Germinal center (tissue), 1 donor: ENCODE measurements around the gene TM7SF3.
"Not testable (repeated sequence)": the region's sequence is repeated elsewhere in the genome, so short reads cannot be mapped to it uniquely, and the experiment has no call there.

Experiments
- DNase-seq: peaks from one replicate; pipeline ENCODE4 v3.0.0; 2012; ENCODE audit warnings: mixed read lengths, low spot score

The TM7SF3 gene

DNA sequence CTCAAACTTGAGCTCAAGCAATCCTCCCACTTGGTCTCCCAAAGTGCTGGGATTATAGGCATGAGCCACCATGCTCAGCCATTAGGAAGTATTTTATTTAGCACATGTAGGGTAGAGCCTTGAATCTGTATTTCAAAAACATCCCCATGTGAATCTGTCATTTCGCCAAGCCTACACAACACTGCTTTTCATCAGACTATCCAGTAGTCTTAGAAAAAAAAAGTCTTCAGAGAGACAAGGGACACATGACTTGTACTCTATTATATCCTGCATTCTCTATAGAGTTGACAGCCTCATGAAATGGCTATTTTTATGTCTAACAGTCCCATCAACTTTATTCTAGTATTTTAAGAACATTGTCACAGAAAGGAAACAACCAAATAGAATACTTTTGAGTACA, 35.4 kb downstream of the TM7SF3 start:
- no peak for DNase-seq

DNA sequence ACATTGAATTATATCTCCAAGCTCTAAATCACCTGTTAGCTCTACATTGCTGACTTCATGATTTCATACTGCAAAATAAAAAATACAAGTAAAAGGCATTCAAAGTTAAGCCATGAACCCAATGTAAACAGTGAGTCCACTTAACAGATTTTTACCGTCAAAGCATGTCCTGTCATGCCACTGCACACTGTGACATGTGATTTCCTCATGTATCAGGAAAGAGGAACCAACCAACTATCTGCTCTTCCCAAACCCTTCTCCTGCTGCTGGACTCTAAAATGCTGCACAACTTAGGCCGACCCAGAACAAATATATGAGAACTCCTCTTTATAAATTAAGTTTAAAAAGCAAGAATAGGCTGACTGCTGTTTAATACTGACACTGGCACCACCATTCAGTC, 37.5 kb downstream of the TM7SF3 start:
- DNase-seq = no peak

DNA sequence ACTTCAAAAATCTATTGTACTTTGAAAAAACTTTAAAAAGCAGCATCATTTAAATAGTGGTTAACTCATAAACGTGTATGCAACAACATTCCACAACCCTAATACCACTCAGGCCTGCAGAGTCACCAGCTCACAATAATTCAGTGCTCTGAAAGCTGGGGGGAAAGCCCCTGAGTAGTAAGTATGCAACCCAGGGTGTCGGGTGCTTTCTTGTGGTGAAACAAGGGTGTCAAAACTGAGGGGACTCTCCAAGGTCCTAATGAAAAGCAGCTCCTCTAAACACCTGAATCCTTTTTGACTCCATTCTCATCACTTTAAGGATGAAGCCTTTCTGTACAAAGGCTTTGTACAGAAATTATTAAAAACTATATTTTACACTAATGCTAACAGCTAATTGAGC, 42.2 kb downstream of the TM7SF3 start:
- peak; percentile 29 for DNase-seq

DNA sequence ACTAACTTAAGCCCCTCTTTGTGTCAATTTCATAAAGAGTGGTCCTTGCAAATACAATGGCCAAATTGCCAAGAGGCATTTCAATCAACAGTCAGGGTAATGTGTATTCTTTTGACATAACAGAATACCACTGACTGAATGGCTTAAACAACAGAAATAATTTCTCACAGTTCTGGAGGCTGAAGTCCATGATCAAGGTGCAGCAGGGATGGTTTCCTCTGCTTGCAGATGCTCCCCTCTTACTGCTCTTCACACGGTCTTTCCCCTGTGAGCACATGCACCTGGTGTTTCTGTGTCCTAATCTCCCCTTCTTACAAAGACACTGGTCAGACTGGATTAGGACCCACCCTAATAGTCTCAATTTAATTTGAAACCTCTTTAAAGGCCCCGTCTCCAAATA, 44.0 kb downstream of the TM7SF3 start:
- DNase-seq = no peak

DNA sequence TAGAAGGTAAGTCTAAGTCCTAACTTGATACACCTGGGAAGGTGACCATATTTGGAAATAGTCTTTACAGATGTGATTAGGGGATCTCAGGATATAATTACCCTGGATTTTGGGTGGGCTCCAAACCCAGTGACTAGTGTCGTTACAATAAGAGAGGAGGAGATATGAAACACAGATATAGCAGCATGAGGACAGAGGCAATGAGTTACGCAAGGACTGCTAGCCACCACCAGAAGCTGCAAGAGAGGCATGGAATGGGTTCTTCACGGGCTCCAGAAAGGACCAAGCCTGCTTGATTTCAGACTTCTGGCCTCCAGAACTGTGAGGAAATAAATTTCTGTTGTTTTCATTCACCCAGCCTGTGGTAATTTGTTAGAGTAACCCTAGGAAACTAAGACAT, 47.3 kb downstream of the TM7SF3 start:
- DNase-seq = no peak

DNA sequence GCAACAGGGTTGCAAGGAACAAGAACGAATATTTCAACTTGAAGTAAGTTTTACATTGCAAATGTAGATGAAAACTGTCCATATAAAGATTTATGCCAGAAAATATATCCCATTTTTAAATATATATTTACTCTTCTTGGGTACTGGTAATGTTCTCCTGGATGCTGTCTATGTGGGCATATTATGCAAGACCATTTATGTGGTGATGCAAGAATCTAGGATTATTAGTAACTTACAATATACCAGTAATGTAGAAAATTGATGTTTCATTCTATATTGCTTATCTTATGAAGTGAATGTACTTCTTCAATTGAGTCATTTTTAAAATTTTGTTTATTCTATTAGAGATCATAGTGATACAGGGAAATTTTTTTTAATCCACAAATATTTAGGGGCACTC, 50.8 kb downstream of the TM7SF3 start:
- DNase-seq = no peak

DNA sequence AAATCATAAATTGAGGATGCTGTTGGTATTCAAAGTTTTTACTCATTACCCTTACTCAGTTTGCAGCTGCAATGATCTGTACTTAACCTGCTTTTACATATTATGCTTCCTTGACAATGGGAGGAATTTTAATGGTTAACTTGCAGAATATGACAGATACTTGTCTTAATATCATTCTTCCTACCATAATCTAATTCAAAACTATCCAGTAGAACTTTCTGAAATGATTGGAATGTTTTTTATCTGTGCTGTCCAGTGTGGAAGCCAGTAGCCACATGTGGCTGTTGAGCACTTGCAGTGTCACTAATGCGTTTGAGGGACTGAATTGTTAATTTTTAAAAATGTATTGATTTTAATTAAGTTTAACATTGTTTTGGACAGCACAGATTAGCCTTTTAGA, 52.4 kb downstream of the TM7SF3 start:
- DNase-seq = no peak

DNA sequence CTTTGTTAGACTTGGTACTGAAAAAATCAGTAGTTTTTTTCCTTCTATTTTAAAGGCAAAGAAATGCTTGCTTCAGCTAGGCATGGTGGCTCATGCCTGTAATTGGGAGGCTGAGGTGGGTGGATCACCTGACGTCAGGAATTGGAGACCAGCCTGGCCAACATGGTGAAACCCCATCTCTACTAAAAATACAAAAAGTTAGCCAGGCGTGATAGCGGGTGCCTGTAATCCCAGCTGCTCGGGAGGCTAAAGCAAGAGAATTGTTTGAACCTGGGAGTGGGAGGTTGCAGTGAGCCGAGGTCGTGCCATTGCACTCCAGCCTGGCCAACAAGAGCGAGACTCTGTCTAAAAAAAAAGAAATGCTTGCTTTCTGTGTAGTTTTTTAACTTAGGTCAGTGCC, 52.8 kb downstream of the TM7SF3 start:
- DNase-seq = not testable (repeated sequence)

DNA sequence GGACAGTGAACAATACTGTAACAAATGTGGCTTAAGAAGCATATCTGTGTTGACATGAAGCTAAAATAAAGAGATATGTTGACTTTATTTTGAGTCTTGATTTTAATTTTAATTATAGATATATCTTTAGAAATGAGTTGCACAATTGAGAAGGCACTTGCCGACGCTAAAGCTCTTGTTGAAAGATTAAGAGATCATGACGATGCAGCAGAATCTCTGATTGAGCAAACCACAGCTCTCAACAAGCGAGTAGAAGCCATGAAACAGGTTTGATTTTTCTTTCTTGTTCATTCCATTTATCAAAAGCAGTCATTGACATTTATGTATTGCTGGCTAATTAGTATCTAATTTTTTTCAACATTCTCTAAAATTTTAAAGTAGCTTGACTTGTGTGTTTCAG, 60.2 kb downstream of the TM7SF3 start:
- no peak for DNase-seq

DNA sequence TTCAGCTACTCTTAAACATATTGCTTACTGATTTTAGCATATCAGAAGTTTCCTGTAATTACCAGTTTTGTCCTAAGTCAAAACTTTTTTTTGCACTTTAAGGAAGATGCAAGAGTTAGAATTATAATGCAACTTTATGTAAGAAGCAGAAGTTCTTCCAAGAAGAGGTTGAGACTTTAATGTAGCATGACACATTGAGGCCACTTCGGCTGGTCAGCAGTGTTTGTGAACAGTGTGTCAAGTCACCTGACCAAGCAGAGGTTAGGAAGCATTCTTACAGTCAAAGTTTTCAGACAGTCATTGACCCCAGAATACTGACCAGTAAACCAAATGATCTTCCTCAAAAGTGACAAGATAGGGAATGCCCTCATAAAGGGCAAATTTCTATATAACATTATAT, 60.7 kb downstream of the TM7SF3 start:
- DNase-seq = no peak

DNA sequence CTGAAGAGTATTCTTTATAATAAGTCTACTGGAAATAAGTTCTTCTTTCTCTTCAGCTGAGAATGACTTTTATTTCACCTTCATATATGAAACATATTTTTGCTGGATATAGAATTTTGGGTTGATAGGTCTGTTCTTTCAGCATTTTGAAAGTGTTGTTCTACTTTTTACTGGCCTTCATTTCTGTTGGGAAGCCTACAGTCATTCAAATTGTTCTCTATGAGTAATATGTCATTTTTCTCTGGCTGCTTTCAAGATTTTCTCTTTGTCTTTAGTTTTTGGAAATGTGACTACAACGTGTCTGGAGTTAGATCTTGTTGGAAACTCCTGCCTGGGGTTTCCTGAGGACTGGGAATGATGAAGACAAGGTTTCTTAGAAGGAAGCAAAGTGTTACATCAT, 65.9 kb downstream of the TM7SF3 start:
- DNase-seq = no peak

DNA sequence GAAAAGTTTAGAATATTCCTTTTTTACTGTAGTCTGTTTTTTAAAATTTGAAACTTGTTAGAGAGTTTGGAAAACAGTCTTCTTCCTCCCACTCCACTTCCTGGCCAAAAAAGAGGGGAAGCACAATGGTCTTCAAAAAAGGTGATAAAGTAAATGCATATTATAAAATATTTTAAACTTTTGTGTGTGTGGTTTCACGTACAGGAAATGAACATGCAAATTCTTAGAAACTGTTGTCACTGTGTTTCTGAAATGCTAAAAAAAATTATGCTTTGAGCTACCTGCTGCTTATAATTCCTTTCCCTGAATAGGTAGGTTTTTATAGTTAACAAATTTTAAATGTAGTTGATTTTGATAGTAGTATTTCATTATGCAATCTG, 73.0 kb downstream of the TM7SF3 start:
- peak; percentile 9 for DNase-seq

DNA sequence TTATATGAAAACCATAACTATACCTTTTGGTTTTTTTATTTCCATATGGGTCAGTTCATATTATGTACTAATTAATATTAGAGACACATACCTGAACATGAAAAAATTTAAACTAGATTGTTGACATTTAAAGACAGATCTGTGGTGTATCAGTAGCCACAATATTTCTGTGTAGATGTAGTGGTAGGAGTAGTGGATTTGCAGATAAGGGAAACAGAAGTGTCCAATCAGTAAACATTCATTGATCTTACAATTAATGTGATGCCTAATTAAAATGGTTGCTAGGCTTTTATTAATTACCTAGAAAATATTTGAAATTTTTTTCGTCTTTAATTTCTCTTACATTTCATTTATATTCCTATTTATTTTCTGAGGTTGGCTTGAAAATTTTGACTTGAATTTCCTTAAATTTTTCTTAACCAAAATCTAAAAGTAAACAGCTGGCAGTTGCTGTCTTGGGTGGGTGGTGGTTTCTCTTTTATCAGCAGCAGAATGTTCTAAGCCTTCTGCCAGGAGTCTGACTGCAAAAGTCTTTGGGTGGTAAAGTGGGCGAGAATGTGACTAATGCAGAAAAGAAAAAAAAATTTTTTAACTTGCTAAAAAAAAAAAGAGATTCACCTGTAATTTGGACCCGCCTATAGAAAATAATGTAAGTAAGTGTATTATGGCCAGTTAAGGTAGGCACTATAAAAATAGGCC, 73.5 kb downstream of the TM7SF3 start:
- DNase-seq = no peak

DNA sequence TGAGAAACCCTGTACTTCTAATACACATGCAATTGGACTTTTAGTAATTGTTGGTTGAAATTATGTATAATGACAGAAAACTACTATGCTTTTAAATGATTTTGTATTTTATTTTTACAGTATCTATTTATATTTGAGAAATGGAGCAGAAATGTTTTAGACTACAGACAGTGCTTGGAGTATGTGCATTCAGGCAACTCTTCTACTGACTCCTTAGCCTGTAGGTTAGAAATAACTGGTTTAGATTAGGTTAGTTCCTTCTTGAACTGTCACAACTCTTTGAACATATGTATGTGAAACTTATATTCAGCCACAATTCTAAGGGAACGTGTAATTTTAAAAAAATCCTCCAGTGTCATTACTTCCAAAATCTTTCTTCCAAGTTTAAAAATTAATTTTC, 74.2 kb downstream of the TM7SF3 start:
- DNase-seq = no peak

DNA sequence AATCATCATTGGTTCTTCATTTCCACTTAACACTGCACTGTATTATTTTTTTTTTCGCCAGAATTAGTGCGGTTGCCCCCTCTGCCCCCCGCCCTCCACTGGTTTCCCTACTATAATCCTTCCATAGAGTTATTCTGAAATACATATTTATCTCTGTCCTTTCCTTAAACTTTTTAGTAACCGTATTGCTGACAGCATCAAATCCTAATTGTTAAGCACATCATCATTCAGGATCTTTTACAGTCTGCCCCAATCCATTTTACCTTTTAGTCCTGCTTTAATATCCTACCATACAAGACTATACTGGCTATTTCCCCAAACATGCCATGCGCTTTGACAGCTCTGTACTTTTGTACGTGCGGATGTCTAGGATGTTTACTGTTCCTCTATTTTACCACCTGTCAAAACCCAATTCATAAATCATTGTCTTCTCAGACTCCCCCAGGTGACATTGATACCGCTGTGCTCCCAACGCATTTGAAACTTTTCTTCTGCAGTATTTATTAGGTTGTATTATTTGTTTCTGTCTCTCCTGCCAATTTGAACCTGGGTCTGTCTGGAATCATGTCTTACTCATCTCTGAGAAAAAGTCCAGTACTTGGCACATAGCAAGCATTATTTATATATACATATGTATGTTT, 74.9 kb downstream of the TM7SF3 start:
- DNase-seq = peak; percentile 15

DNA sequence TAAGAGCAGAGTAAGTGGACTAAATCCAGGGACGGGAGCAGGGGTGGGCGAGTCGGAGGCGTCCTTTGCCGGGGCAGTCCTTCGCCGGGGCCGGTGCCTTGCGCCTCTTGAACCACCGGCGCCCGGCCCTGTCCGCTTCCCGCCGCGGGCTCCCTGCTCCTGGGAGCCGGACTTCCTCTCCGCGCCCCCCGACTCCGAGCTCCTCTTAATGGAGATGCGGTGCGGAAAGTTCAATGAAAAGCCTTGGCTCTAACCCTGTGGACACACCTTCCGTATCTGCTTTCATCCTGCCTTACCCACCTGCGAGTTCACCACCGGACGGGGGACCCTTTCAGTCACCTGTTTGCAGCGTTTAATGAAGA, 75.5 kb downstream of the TM7SF3 start:
- DNase-seq = peak; percentile 27

DNA sequence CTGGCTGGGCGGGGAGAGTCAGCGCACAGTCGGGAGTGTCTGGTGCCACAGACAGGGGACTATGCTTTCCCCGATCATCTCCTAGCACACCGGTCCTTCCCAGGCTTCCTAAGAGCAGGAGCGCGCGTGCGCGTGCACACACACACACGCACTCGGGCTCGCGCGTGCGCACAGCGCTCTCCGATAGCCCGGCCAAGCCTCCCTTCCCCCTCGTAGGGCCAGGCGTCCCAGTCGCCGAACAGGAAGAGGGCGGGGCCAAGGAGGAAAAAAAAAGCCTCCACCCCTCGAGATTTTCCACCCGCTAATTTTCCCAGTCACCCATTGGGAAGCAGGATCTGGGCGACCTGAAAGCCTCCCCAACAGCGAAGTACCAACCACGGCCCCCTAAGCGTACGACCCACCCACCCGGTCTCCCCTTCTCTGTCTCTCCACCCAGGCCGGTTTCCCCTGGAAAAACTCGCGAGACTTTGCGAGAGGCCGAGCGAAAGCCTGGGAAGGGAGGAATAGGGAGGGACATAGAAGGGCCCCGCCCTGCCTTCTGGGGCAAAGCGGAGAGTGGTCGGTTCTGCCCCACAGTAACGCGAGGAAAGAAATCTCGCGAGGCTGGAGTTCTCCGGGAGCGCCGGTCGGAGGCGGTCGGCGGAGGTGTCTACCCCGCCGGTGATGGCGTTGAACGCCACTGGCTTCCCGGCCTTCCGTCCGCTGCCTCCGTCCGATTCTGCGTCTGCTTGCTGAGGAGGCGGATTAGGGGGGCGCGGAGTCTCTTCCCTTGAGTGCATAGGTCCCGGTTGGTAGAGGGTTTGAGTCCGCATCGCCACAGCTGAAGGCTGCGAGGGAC, 76.1 kb downstream of the TM7SF3 start, which contains the start of the genes FGFR1OP2 and INTS13:
FGFR1OP2 (plus strand) TSS at position 608 of the 838 bp plus-strand sequence. CDS start 15,689 bp downstream, outside the sequence.
INTS13 (minus strand) TSS at position 119 of the 838 bp plus-strand sequence. CDS start 1,178 bp downstream, outside the sequence.
- peak; percentile 92 for DNase-seq

DNA sequence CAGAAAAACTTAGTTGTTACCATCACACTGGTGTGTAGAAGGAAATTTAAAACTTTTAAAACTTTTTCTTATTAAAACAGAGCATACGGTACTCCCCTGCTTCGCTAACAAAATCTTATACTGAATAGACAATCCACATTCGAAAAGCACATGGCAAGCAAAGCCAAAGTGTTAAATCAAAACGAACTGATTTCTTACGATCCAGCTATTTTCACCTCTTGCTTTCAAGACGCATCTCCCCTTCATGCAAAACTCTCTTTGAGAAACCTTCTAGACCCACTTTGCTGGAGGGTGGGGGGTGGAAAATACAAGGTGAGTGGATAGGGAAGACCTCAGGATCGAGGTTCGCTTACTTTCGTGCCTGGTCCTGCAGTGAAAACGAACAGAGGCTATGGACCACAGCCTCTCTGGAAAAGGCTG, 76.7 kb downstream of the TM7SF3 start:
- DNase-seq = no peak

DNA sequence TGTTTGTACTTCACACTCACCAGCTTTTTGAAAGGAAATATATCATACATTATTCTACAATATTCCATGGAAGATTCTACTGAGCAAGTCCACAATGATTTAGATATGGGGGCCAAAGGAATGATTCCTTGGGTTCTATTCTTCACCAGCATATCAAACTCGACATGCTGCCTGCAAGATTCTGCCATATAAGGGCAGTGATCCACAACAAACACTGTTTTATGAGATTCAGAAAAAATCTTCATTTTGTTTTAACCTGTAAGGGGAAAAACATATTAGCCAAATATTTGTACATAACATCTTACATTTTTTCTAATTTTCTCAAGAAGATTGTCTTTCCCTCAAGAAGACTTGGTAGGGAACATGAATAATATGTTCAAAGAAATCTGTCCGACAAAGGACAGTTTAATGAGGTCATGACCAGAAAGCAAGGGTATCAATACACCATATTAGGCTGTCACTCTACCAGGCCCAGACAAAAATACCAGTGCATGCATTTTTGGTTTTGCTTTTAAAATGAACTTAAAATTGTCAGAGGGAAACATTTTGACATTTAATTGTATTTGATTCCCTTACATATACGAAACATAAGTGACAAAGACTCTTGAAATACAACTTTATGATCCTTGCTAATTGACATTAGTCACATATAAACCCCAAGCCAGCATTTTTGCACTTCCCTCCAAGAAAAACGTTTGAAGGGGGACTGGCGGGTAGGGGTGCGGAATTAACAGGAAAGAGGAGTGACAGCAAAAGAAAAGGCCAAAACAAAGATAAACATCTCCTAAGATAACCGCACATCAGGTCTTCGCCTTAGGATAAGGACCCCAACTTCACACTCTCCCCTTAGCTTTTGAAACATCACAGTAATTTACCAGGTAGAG, 77.4 kb downstream of the TM7SF3 start:
- no peak for DNase-seq

DNA sequence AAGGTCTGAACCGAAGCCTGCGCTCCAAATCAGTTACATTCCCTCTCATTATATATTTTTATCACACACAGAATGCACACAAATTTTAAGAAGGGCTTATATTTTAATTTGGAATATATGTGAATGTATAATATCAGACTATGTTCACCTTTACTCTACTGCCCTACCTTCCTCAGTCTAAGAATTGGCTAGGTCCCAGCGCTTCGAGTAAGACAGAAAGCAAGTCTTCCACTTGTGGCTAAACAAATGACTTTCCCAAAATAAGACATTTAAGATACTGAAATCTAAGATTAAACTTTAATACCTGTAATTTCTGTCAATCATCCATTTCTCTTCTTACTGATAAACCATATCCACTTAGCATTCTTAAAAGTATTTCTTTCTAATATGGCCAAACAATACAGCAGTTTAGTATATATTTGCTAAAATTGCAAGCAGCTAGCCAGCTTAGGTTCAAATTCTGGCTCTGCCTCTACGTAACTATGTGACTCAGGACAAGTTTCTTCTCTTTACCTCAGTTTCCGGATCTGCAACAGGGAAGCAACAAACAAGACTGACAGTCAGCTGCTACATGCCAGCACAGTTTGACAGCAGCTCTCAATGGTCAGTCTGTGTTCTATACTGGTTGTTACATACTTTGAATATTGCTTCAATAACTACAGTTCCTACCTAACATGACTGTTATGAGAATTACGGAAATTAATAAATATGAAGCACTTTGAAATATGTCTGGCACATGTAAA, 78.4 kb downstream of the TM7SF3 start:
- no peak for DNase-seq

DNA sequence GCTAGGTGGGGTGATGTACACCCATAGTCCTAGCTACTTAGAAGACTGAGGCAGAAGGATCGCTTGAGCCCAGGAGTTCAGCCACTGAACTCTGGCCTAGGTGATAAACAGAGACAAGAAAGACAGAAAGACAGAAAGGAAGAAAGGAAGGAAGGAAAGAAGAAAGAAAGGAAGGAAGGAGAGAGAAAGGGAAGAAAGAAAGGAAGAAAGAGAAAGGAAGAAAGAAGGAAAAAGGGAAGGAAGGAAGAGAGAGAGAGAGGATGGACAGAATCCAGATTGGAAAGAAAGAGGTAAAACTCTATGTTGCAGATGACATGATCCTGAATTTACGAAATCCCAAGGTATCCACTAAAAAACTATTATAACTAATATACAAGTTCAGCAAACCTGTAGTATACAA, 84.6 kb downstream of the TM7SF3 start:
- no peak for DNase-seq
